Measurements from ENCODE around the gene TMEM132C. TPM values are rescaled to one million over a fixed set of nuclear protein-coding genes. Genes with fewer than 3 reads are reported as not detected.
A peak's percentile ranks its signal among the peaks of the same experiment; 100 is the strongest.

Gene TMEM132C
- total RNA-seq, 1 experiment from 2014 or later = not detected

GRCh38 chr12:128383357-128383937 lies 116.5 kb downstream of the TMEM132C start:
- no peak for ATAC-seq
- no peak overlapping the region for H3K4me2 ChIP-seq (ENCODE audit: low read length)

GRCh38 chr12:128385736-128386135 lies 118.8 kb downstream of the TMEM132C start:
- no peaks in the 10 kb centered on the region for H3K79me2 ChIP-seq (ENCODE audit: low read length)
- H4K20me1 ChIP-seq (ENCODE audit: low read length) = no peaks in the 10 kb centered on the region
- BruUV-seq (replicated peaks) = no TSS peak
- H3K36me3 ChIP-seq (ENCODE audit: low read depth, low read length) = no peaks in the 10 kb centered on the region
- no peak for DNase-seq
- intact Hi-C loops (cut with micrococcal nuclease) = no loop called here
- no peaks in the 10 kb centered on the region for H3K4me1 ChIP-seq (ENCODE audit: insufficient read depth, low read length)
- CTCF ChIA-PET = no interaction called here
- no peaks in the 10 kb centered on the region for H3K9me3 ChIP-seq (ENCODE audit: low read length)
- no peak overlapping the region for H3K9ac ChIP-seq (ENCODE audit: low read length)
- no peak for ATAC-seq
- no peak for TF ChIP-seq EZH2 (IDR thresholded peaks at IDR 0.05; ENCODE audit: low read length, unreplicated experiment)
- TF ChIP-seq CTCF (conservative IDR thresholded peaks at IDR 0.05; ENCODE audit: low read depth, low read length) = no peak
- H3K4me2 ChIP-seq (ENCODE audit: low read length) = no peak overlapping the region
- POLR2A ChIA-PET (ENCODE audit: unreplicated experiment) = no interaction called here
- no peaks in the 10 kb centered on the region for H3F3A ChIP-seq (ENCODE audit: low read length, unreplicated experiment)
- no peaks in the 10 kb centered on the region for H3K9me2 ChIP-seq (replicated peaks; ENCODE audit: low read length)
- no peak overlapping the region for H3K27ac ChIP-seq (ENCODE audit: low read length)
- no peak overlapping the region for H3K4me3 ChIP-seq (ENCODE audit: low read length)
- H3K27me3 ChIP-seq (ENCODE audit: low read length) = peaks cover 81% of the 10 kb centered on the region
- no peak overlapping the region for H2AFZ ChIP-seq (ENCODE audit: low read length)

More at GRCh38 chr12:128383357-128383937, 116.5 kb downstream of the TMEM132C start:
- Histone ChIP-seq H3K4me3 (ENCODE audit: low read length) (no peak overlapping the region), H3F3A (ENCODE audit: low read length, unreplicated experiment) (no peaks in the 10 kb centered on the region), H3K36me3 (ENCODE audit: low read depth, low read length) (no peaks in the 10 kb centered on the region), H3K9ac (ENCODE audit: low read length) (no peak overlapping the region), H3K9me2 (replicated peaks; ENCODE audit: low read length) (no peaks in the 10 kb centered on the region), H4K20me1 (ENCODE audit: low read length) (no peaks in the 10 kb centered on the region), H2AFZ (ENCODE audit: low read length) (no peak overlapping the region), H3K27me3 (ENCODE audit: low read length) (peaks cover 83% of the 10 kb centered on the region), H3K79me2 (ENCODE audit: low read length) (no peaks in the 10 kb centered on the region), H3K4me1 (ENCODE audit: insufficient read depth, low read length) (no peaks in the 10 kb centered on the region), H3K9me3 (ENCODE audit: low read length) (no peaks in the 10 kb centered on the region), H3K27ac (ENCODE audit: low read length) (no peak overlapping the region)
- TF ChIP-seq EZH2 (IDR thresholded peaks at IDR 0.05; ENCODE audit: low read length, unreplicated experiment) (no peak), CTCF (conservative IDR thresholded peaks at IDR 0.05; ENCODE audit: low read depth, low read length) (no peak), EZH2phosphoT487 (IDR thresholded peaks at IDR 0.05; ENCODE audit: borderline replicate concordance, low read length) (no peak)
- ChIA-PET POLR2A (ENCODE audit: unreplicated experiment) (no interaction called here), CTCF (no interaction called here)
- no TSS peak for BruUV-seq (replicated peaks)
- intact Hi-C loops (cut with micrococcal nuclease) = no loop called here
- DNase-seq = no peak

GRCh38 chr12:128387811-128388422 lies 120.9 kb downstream of the TMEM132C start:
- ChIA-PET POLR2A (ENCODE audit: unreplicated experiment) (no interaction called here), CTCF (interaction anchor here (1.0 to 1.8 kb wide), 2 partner anchors 47 to 128 kb away, joined by 3 to 10 read pairs; no protein-coding TSS in a partner anchor)
- H4K20me1 ChIP-seq (ENCODE audit: low read length) = no peaks in the 10 kb centered on the region
- no TSS peak for BruUV-seq (replicated peaks)
- TF ChIP-seq EZH2phosphoT487 (IDR thresholded peaks at IDR 0.05; ENCODE audit: borderline replicate concordance, low read length) = no peak
- no peak for TF ChIP-seq EZH2 (IDR thresholded peaks at IDR 0.05; ENCODE audit: low read length, unreplicated experiment)
- TF ChIP-seq CTCF (conservative IDR thresholded peaks at IDR 0.05; ENCODE audit: low read depth, low read length) = peak; percentile 77
- H3K36me3 ChIP-seq (ENCODE audit: low read depth, low read length) = no peaks in the 10 kb centered on the region
- no peaks in the 10 kb centered on the region for H3K9me3 ChIP-seq (ENCODE audit: low read length)
- H3K4me3 ChIP-seq (ENCODE audit: low read length) = no peak overlapping the region
- H3K4me2 ChIP-seq (ENCODE audit: low read length) = no peak overlapping the region
- H3K4me1 ChIP-seq (ENCODE audit: insufficient read depth, low read length) = no peaks in the 10 kb centered on the region
- peaks cover 65% of the 10 kb centered on the region for H3K27me3 ChIP-seq (ENCODE audit: low read length)
- H3K9ac ChIP-seq (ENCODE audit: low read length) = no peak overlapping the region
- DNase-seq (peak; percentile 65), ATAC-seq (peak; percentile 84)
- H3K9me2 ChIP-seq (replicated peaks; ENCODE audit: low read length) = no peaks in the 10 kb centered on the region
- H3F3A ChIP-seq (ENCODE audit: low read length, unreplicated experiment) = no peaks in the 10 kb centered on the region
- intact Hi-C loops (cut with micrococcal nuclease) = no loop called here
- no peaks in the 10 kb centered on the region for H3K79me2 ChIP-seq (ENCODE audit: low read length)
- H3K27ac ChIP-seq (ENCODE audit: low read length) = no peak overlapping the region
- no peak overlapping the region for H2AFZ ChIP-seq (ENCODE audit: low read length)
